ENCODE measurements around the gene CNTN5.
"Not testable (repeated sequence)": the region's sequence is repeated elsewhere in the genome, so short reads cannot be mapped to it uniquely, and the experiment has no call there.

The CNTN5 gene

GRCh38 chr11:100273066-100273815, 1252.5 kb downstream of the CNTN5 start:
- no peak for DNase-seq (ENCODE audit: low read depth, low spot score)
- Histone ChIP-seq H3K4me3 (no peak overlapping the region), H3K9ac (ENCODE audit: insufficient read length) (no peak overlapping the region), H3K27ac (no peak overlapping the region), H3K36me3 (ENCODE audit: insufficient read depth, low read length) (no peaks in the 10 kb centered on the region), H3K9me3 (ENCODE audit: low read depth, low read length) (no peaks in the 10 kb centered on the region)
- TF ChIP-seq FOXP2 (optimal IDR thresholded peaks at IDR 0.05; ENCODE audit: control extremely low read depth, extremely low read length, insufficient read depth) (no peak), POLR2AphosphoS5 (IDR thresholded peaks at IDR 0.05; ENCODE audit: borderline replicate concordance, low read depth, low read length) (no peak), EZH2 (IDR thresholded peaks at IDR 0.05) (no peak)

- not testable (repeated sequence) for DNase-seq (ENCODE audit: low read depth, low spot score); H3K9ac ChIP-seq (ENCODE audit: insufficient read length); H3K9me3 ChIP-seq (ENCODE audit: low read depth, low read length); H3K27ac ChIP-seq; H3K4me3 ChIP-seq; H3K36me3 ChIP-seq (ENCODE audit: insufficient read depth, low read length)
Observed at GRCh38 chr11:100274466-100274865, 1253.7 kb downstream of the CNTN5 start.

GRCh38 chr11:100294748-100295147, 1274.0 kb downstream of the CNTN5 start:
- DNase-seq (ENCODE audit: low read depth, low spot score) = no peak
- TF ChIP-seq POLR2AphosphoS5 (IDR thresholded peaks at IDR 0.05; ENCODE audit: borderline replicate concordance, low read depth, low read length) (no peak), EZH2 (IDR thresholded peaks at IDR 0.05) (no peak), FOXP2 (optimal IDR thresholded peaks at IDR 0.05; ENCODE audit: control extremely low read depth, extremely low read length, insufficient read depth) (no peak)
- no peaks in the 10 kb centered on the region for H3K9me3 ChIP-seq (ENCODE audit: low read depth, low read length)
- no peak overlapping the region for H3K4me3 ChIP-seq
- no peak overlapping the region for H3K9ac ChIP-seq (ENCODE audit: insufficient read length)
- no peaks in the 10 kb centered on the region for H3K36me3 ChIP-seq (ENCODE audit: insufficient read depth, low read length)
- H3K27ac ChIP-seq = no peak overlapping the region

GRCh38 chr11:100296051-100296679, 1275.4 kb downstream of the CNTN5 start:
- Histone ChIP-seq H3K27ac (no peak overlapping the region), H3K9me3 (ENCODE audit: low read depth, low read length) (no peaks in the 10 kb centered on the region), H3K9ac (ENCODE audit: insufficient read length) (no peak overlapping the region), H3K36me3 (ENCODE audit: insufficient read depth, low read length) (no peaks in the 10 kb centered on the region), H3K4me3 (no peak overlapping the region)
- TF ChIP-seq EZH2 (IDR thresholded peaks at IDR 0.05) (no peak), POLR2AphosphoS5 (IDR thresholded peaks at IDR 0.05; ENCODE audit: borderline replicate concordance, low read depth, low read length) (no peak), FOXP2 (optimal IDR thresholded peaks at IDR 0.05; ENCODE audit: control extremely low read depth, extremely low read length, insufficient read depth) (no peak)
- DNase-seq (ENCODE audit: low read depth, low spot score) = no peak

GRCh38 chr11:100297516-100297915, 1276.8 kb downstream of the CNTN5 start:
- no peak for DNase-seq (ENCODE audit: low read depth, low spot score)
- TF ChIP-seq FOXP2 (optimal IDR thresholded peaks at IDR 0.05; ENCODE audit: control extremely low read depth, extremely low read length, insufficient read depth) = no peak
- no peak for TF ChIP-seq EZH2 (IDR thresholded peaks at IDR 0.05)
- no peak overlapping the region for H3K27ac ChIP-seq
- H3K9me3 ChIP-seq (ENCODE audit: low read depth, low read length) = no peaks in the 10 kb centered on the region
- H3K9ac ChIP-seq (ENCODE audit: insufficient read length) = no peak overlapping the region
- H3K36me3 ChIP-seq (ENCODE audit: insufficient read depth, low read length) = no peaks in the 10 kb centered on the region
- no peak overlapping the region for H3K4me3 ChIP-seq

- Histone ChIP-seq H3K36me3 (ENCODE audit: insufficient read depth, low read length) (no peaks in the 10 kb centered on the region), H3K27ac (no peak overlapping the region), H3K4me3 (no peak overlapping the region), H3K9me3 (ENCODE audit: low read depth, low read length) (no peaks in the 10 kb centered on the region), H3K9ac (ENCODE audit: insufficient read length) (no peak overlapping the region)
- DNase-seq (ENCODE audit: low read depth, low spot score) = no peak
- TF ChIP-seq POLR2AphosphoS5 (IDR thresholded peaks at IDR 0.05; ENCODE audit: borderline replicate concordance, low read depth, low read length) = no peak
- no peak for TF ChIP-seq EZH2 (IDR thresholded peaks at IDR 0.05)
- TF ChIP-seq FOXP2 (optimal IDR thresholded peaks at IDR 0.05; ENCODE audit: control extremely low read depth, extremely low read length, insufficient read depth) = no peak
Observed at GRCh38 chr11:100302824-100303223, 1282.1 kb downstream of the CNTN5 start.

- no peaks in the 10 kb centered on the region for H3K9me3 ChIP-seq (ENCODE audit: low read depth, low read length)
- H3K27ac ChIP-seq = no peak overlapping the region
- no peak overlapping the region for H3K4me3 ChIP-seq
- DNase-seq (ENCODE audit: low read depth, low spot score) = no peak
- TF ChIP-seq FOXP2 (optimal IDR thresholded peaks at IDR 0.05; ENCODE audit: control extremely low read depth, extremely low read length, insufficient read depth) = no peak
- no peak for TF ChIP-seq POLR2AphosphoS5 (IDR thresholded peaks at IDR 0.05; ENCODE audit: borderline replicate concordance, low read depth, low read length)
- TF ChIP-seq EZH2 (IDR thresholded peaks at IDR 0.05) = no peak
- no peaks in the 10 kb centered on the region for H3K36me3 ChIP-seq (ENCODE audit: insufficient read depth, low read length)
- H3K9ac ChIP-seq (ENCODE audit: insufficient read length) = no peak overlapping the region
Observed at GRCh38 chr11:100303897-100304296, 1283.1 kb downstream of the CNTN5 start.

GRCh38 chr11:100308202-100308601, 1287.5 kb downstream of the CNTN5 start:
- no peaks in the 10 kb centered on the region for H3K36me3 ChIP-seq (ENCODE audit: insufficient read depth, low read length)

GRCh38 chr11:100315946-100316345, 1295.2 kb downstream of the CNTN5 start:
- Histone ChIP-seq H3K36me3 (ENCODE audit: insufficient read depth, low read length) (no peaks in the 10 kb centered on the region), H3K27ac (no peak overlapping the region), H3K9me3 (ENCODE audit: low read depth, low read length) (no peaks in the 10 kb centered on the region), H3K4me3 (no peak overlapping the region), H3K9ac (ENCODE audit: insufficient read length) (no peak overlapping the region)
- no peak for DNase-seq (ENCODE audit: low read depth, low spot score)
- TF ChIP-seq POLR2AphosphoS5 (IDR thresholded peaks at IDR 0.05; ENCODE audit: borderline replicate concordance, low read depth, low read length) = no peak
- TF ChIP-seq FOXP2 (optimal IDR thresholded peaks at IDR 0.05; ENCODE audit: control extremely low read depth, extremely low read length, insufficient read depth) = no peak
- TF ChIP-seq EZH2 (IDR thresholded peaks at IDR 0.05) = no peak

More at GRCh38 chr11:100308202-100308601, 1287.5 kb downstream of the CNTN5 start:
- H3K27ac ChIP-seq = no peak overlapping the region
- no peak overlapping the region for H3K9ac ChIP-seq (ENCODE audit: insufficient read length)
- no peak for DNase-seq (ENCODE audit: low read depth, low spot score)
- TF ChIP-seq POLR2AphosphoS5 (IDR thresholded peaks at IDR 0.05; ENCODE audit: borderline replicate concordance, low read depth, low read length) (no peak), EZH2 (IDR thresholded peaks at IDR 0.05) (no peak), FOXP2 (optimal IDR thresholded peaks at IDR 0.05; ENCODE audit: control extremely low read depth, extremely low read length, insufficient read depth) (no peak)
- H3K4me3 ChIP-seq = no peak overlapping the region
- H3K9me3 ChIP-seq (ENCODE audit: low read depth, low read length) = no peaks in the 10 kb centered on the region
